Calu3 (cell line): ENCODE measurements around the gene DPEP3. TPM values are rescaled to one million over a fixed set of nuclear protein-coding genes. Genes with fewer than 3 reads are reported as not detected.

Source experiments
- BruUV-seq: library from RNA; stranded (reverse); fragments of 400-500 nt; replicated peaks from 2 replicates; lab custom pipeline; 2021; lab: Mats Ljungman, UMichigan
- CTCF ChIA-PET: fragments of 300-600 bp; sonication (Branson Sonifier 250); formaldehyde crosslinking; loops from one replicate; lab custom pipeline; 2022; ENCODE audit warnings: antibody characterized with exemption; lab: Charles Lee
- DNase-seq: peaks from one replicate; pipeline ENCODE4 v3.0.0; 2022
- H3K27ac Mint-ChIP-seq: one replicate; pipeline ENCODE4 v1.8.0; 2022; ENCODE audit warnings: mixed read lengths; ENCODE audit not compliant: unreplicated experiment
- H3K27me3 Mint-ChIP-seq: one replicate; pipeline ENCODE4 v1.8.0; 2022; ENCODE audit warnings: mixed read lengths; ENCODE audit not compliant: unreplicated experiment
- H3K36me3 Mint-ChIP-seq: one replicate; pipeline ENCODE4 v1.8.0; 2022; ENCODE audit warnings: mild to moderate bottlenecking, moderate library complexity, mixed read lengths; ENCODE audit not compliant: insufficient read depth, unreplicated experiment
- H3K4me1 Mint-ChIP-seq: one replicate; pipeline ENCODE4 v1.8.0; 2022; ENCODE audit warnings: mild to moderate bottlenecking, low read depth, mixed read lengths; ENCODE audit not compliant: unreplicated experiment
- H3K4me3 Mint-ChIP-seq: one replicate; pipeline ENCODE4 v1.8.0; 2022; ENCODE audit warnings: mild to moderate bottlenecking, low read depth, moderate library complexity, mixed read lengths; ENCODE audit not compliant: unreplicated experiment
- H3K9me3 Mint-ChIP-seq: one replicate; pipeline ENCODE4 v1.8.0; 2022; ENCODE audit warnings: low read depth, mixed read lengths; ENCODE audit not compliant: unreplicated experiment
- intact Hi-C: fragments of 100-400 bp; cut with micrococcal nuclease; formaldehyde crosslinking; loops from one replicate; pipeline ENCODE4 v1.10.0; 2022; ENCODE audit not compliant: unreplicated experiment
- total RNA-seq: library from RNA; stranded (reverse); gene quantifications from 2 replicates; pipeline ENCODE4 v1.2.3, GENCODE V29; 2022
- TF ChIP-seq, protein P1 (sequence below): fragments of 200-600 bp; IDR thresholded peaks from one replicate; pipeline ENCODE4 v1.8.0; 2022; ENCODE audit warnings: antibody characterized with exemption; ENCODE audit not compliant: unreplicated experiment

The DPEP3 gene
- total RNA-seq, 1 experiment from 2014 or later, result not detected

DNA sequence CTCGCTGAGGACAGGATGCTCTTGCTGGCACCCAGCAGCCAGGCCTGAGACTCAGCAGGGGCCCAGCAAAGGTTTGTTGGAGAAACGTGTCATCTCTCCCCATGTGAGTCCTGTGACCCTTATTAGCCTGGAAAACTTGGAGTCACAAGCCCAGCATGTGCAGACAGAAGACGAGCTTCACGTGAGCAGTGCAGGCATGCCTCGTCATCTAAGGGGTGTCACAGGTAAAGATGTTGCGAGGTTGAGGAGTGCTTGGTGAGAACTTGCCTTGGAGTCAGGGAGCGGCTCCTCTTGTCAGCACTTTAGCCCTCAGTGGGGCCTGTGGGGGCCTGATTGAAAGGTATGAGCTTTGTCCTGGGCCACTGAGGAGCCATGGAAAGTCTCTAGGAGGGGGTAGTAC is 46.5 kb downstream of the DPEP3 start:
- H3K27ac Mint-ChIP-seq, result no peak overlapping the region
- TF ChIP-seq, protein P1, sequence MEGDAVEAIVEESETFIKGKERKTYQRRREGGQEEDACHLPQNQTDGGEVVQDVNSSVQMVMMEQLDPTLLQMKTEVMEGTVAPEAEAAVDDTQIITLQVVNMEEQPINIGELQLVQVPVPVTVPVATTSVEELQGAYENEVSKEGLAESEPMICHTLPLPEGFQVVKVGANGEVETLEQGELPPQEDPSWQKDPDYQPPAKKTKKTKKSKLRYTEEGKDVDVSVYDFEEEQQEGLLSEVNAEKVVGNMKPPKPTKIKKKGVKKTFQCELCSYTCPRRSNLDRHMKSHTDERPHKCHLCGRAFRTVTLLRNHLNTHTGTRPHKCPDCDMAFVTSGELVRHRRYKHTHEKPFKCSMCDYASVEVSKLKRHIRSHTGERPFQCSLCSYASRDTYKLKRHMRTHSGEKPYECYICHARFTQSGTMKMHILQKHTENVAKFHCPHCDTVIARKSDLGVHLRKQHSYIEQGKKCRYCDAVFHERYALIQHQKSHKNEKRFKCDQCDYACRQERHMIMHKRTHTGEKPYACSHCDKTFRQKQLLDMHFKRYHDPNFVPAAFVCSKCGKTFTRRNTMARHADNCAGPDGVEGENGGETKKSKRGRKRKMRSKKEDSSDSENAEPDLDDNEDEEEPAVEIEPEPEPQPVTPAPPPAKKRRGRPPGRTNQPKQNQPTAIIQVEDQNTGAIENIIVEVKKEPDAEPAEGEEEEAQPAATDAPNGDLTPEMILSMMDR, result no peak
- peak overlapping the region; percentile 2 for H3K4me3 Mint-ChIP-seq
- BruUV-seq, result no TSS peak
- peaks cover 26% of the 10 kb centered on the region for H3K4me1 Mint-ChIP-seq
- intact Hi-C loops, result no loop called here
- H3K9me3 Mint-ChIP-seq, result no peaks in the 10 kb centered on the region
- H3K36me3 Mint-ChIP-seq, result peaks cover 70% of the 10 kb centered on the region
- CTCF ChIA-PET, result interaction anchor here (1.3 kb wide), 1 partner anchor 261 kb away, joined by 3 read pairs; no protein-coding TSS in a partner anchor
- DNase-seq, result no peak
- no peaks in the 10 kb centered on the region for H3K27me3 Mint-ChIP-seq

- TF ChIP-seq, protein P1, result no peak
- DNase-seq, result no peak
- BruUV-seq, result no TSS peak
- intact Hi-C loops, result no loop called here
- H3K9me3 Mint-ChIP-seq, result no peaks in the 10 kb centered on the region
- peaks cover 23% of the 10 kb centered on the region for H3K4me1 Mint-ChIP-seq
- no peak overlapping the region for H3K4me3 Mint-ChIP-seq
- no peak overlapping the region for H3K27ac Mint-ChIP-seq
- H3K27me3 Mint-ChIP-seq, result no peaks in the 10 kb centered on the region
- CTCF ChIA-PET, result interaction anchor here (0.8 kb wide), 1 partner anchor 10 kb away, joined by 3 read pairs; no protein-coding TSS in a partner anchor
- H3K36me3 Mint-ChIP-seq, result peaks cover 77% of the 10 kb centered on the region
Measured at GRCh38 chr16:67932462-67932840, 47.8 kb downstream of the DPEP3 start.

GRCh38 chr16:67931712-67932461 is 48.4 kb downstream of the DPEP3 start, which contains the start of gene CTRL:
TSS of gene CTRL (minus strand) at chr16:67931862. CDS start at chr16:67931852, 10 bp downstream.
- no peak for DNase-seq

GRCh38 chr16:67930678-67931211 is 49.6 kb downstream of the DPEP3 start:
- Mint-ChIP-seq H3K27ac (no peak overlapping the region), H3K4me1 (peaks cover 14% of the 10 kb centered on the region), H3K4me3 (no peak overlapping the region), H3K9me3 (no peaks in the 10 kb centered on the region), H3K27me3 (no peaks in the 10 kb centered on the region), H3K36me3 (peaks cover 61% of the 10 kb centered on the region)
- TF ChIP-seq, protein P1, result no peak
- no peak for DNase-seq
- CTCF ChIA-PET, result interaction anchor here (0.6 kb wide), 2 partner anchors 36 to 114 kb away, joined by 3 read pairs; no protein-coding TSS in a partner anchor
- BruUV-seq, result no TSS peak
- intact Hi-C loops, result no loop called here

More at GRCh38 chr16:67931712-67932461, 48.4 kb downstream of the DPEP3 start, which contains the start of gene CTRL:
- BruUV-seq, result no TSS peak
- Mint-ChIP-seq H3K36me3 (peaks cover 73% of the 10 kb centered on the region), H3K27ac (no peak within 1 kb of the TSS), H3K4me1 (peaks cover 17% of the 10 kb centered on the region), H3K27me3 (no peaks in the 10 kb centered on the region), H3K4me3 (no peak within 1 kb of the TSS), H3K9me3 (no peaks in the 10 kb centered on the region)
- intact Hi-C loops, result no loop called here
- TF ChIP-seq, protein P1, result no peak
- CTCF ChIA-PET, result no interaction called here
